Peyer's patch (tissue), 4 donors: Measurements from ENCODE around the gene RBMXL2. TPM values are rescaled to one million over a fixed set of nuclear protein-coding genes. Genes with fewer than 3 reads are reported as not detected.

Experiments used
- DNase-seq, 3 donors: peaks; one replicate each; pipeline ENCODE4 v3.0.0-alpha.2; 2017 to 2019
- H3K27ac ChIP-seq, 4 donors: fragments of 200-600 bp; sonication (generic); one replicate each; pipeline ENCODE4 v1.5.1; 2016 to 2019
- H3K27me3 ChIP-seq, 2 donors: fragments of 200-600 bp; sonication (generic); one replicate each; pipeline ENCODE4 v1.5.1; 2019
- H3K36me3 ChIP-seq, 3 donors: fragments of 200-600 bp; sonication (generic); one replicate each; pipeline ENCODE4 v1.5.1; 2016 to 2019
- H3K4me1 ChIP-seq, 4 donors: fragments of 200-600 bp; sonication (generic); one replicate each; pipeline ENCODE4 v1.5.1; 2016 to 2019
- H3K4me3 ChIP-seq, 4 donors: fragments of 200-600 bp; sonication (generic); 1 replicate in 3 of 4; 2 replicates in 1 of 4; pipeline ENCODE4 v1.5.1; 2016 to 2019; ENCODE audit warnings: mild to moderate bottlenecking in 1 of 4
- H3K9me3 ChIP-seq, 4 donors: fragments of 200-600 bp; sonication (generic); one replicate each; pipeline ENCODE4 v1.5.1; 2016 to 2019; ENCODE audit warnings: mild to moderate bottlenecking in 1 of 4
- POLR2A ChIP-seq, 2 donors: fragments of 450-650 bp; IDR thresholded peaks; one replicate each; pipeline ENCODE4 v1.5.1; 2017; ENCODE audit warnings: antibody characterized with exemption in 2 of 2, mild to moderate bottlenecking in 2 of 2, moderate library complexity in 2 of 2
- total RNA-seq, 4 donors: library from RNA; depleted of rRNA; stranded (reverse); fragments of >200 nt; gene quantifications; one replicate each; pipeline ENCODE4 v1.1.0, GENCODE V29; 2016
- TF ChIP-seq, protein P1 (sequence below), 6 experiments: fragments of 450-650 bp in 4 of 6; fragments of 200-600 bp in 2 of 6; sonication (generic) in 1 of 6; IDR thresholded peaks; one replicate each; pipeline ENCODE4 v1.5.1; 2017 to 2019; ENCODE audit warnings: antibody characterized with exemption in 6 of 6, mild to moderate bottlenecking in 3 of 6, moderate library complexity in 1 of 6

Gene RBMXL2
- total RNA-seq, result not detected

DNA sequence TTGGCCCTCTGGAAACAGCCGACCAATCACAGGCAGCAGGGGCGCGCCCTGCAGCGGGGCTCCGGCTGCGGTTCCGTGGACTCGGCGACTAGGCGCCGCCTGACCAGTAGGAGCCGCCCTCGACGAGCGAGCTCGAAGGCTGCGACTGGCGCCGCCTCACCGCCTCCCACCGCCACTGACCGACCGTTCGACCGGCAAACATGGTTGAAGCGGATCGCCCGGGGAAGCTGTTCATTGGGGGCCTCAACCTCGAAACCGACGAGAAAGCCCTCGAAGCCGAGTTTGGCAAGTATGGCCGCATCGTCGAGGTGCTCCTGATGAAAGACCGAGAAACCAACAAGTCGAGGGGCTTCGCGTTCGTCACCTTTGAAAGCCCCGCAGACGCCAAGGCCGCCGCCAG is at the start of gene RBMXL2:
Gene RBMXL2, plus strand, starts transcription at position 78 of the 400 bp plus-strand sequence. Its CDS starts 123 bp downstream, at position 201.
- Histone ChIP-seq H3K9me3 (no peaks in the 10 kb centered on the region), H3K4me1 (no peaks in the 10 kb centered on the region), H3K4me3 (no peak within 1 kb of the TSS), H3K27ac (no peak within 1 kb of the TSS), H3K27me3 (no peaks in the 10 kb centered on the region), H3K36me3 (no peaks in the 10 kb centered on the region)
- no peak for DNase-seq
- TF ChIP-seq, protein P1, sequence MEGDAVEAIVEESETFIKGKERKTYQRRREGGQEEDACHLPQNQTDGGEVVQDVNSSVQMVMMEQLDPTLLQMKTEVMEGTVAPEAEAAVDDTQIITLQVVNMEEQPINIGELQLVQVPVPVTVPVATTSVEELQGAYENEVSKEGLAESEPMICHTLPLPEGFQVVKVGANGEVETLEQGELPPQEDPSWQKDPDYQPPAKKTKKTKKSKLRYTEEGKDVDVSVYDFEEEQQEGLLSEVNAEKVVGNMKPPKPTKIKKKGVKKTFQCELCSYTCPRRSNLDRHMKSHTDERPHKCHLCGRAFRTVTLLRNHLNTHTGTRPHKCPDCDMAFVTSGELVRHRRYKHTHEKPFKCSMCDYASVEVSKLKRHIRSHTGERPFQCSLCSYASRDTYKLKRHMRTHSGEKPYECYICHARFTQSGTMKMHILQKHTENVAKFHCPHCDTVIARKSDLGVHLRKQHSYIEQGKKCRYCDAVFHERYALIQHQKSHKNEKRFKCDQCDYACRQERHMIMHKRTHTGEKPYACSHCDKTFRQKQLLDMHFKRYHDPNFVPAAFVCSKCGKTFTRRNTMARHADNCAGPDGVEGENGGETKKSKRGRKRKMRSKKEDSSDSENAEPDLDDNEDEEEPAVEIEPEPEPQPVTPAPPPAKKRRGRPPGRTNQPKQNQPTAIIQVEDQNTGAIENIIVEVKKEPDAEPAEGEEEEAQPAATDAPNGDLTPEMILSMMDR (IDR thresholded peaks at IDR 0.05), result no peak
- no peak for TF ChIP-seq POLR2A (IDR thresholded peaks at IDR 0.05)

DNA sequence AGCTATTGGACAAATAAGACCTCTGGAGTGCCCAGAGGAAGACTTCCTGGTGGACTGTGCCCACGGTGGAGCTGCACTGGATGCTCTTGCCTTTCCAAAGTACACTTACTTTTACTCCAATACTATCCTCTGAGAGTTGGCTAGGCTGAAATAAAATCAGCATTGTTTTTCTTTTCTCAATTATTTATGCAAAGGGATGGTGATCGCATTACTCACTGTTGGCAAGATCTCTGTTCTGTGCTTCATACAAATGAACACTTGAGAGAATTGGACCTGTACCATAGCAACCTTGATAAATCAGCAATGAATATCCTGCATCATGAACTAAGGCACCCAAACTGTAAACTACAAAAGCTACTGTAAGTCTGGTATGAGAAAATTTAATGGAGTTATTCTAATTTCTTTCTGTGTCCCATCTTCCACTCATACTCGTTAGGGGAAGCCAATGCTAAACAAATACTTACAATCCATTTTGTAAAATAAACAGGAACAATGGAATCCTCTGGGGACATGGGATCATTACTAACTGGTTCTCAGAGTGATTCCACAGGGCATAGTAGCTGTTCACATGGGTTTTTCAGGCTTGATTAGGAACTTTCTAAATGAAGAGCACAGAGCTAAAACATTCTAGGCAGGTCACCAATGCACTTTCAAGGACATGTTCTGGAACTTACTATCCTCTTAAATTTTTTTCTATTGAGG is 42.2 kb upstream of the RBMXL2 start:
- no peaks in the 10 kb centered on the region for H3K36me3 ChIP-seq
- H3K4me3 ChIP-seq, result no peak overlapping the region
- no peak for DNase-seq
- no peak for TF ChIP-seq POLR2A (IDR thresholded peaks at IDR 0.05)
- TF ChIP-seq, protein P1 (IDR thresholded peaks at IDR 0.05), result no peak
- no peaks in the 10 kb centered on the region for H3K4me1 ChIP-seq
- H3K27me3 ChIP-seq, result no peaks in the 10 kb centered on the region
- H3K9me3 ChIP-seq, result no peaks in the 10 kb centered on the region
- no peak overlapping the region for H3K27ac ChIP-seq

DNA sequence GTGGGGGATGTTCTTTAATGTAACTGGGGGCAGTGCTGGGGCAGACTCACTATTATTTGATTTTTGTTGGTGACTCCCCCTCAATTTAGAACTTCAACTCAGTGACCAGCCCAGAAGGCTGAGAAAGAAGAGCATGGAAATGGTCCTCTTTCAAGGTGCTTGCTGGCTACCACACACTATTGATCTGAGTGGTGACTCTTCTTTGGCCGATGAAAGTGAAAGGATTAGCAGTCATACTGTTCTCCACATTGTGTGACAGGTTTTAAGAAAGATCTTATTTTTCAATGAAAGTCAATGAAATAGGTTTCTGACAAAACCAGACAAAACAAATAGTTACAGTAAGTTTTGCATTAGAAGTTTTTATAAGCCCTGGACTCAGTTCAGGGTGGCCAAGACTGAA is 38.6 kb upstream of the RBMXL2 start:
- H3K4me3 ChIP-seq, result no peak overlapping the region
- H3K36me3 ChIP-seq, result no peaks in the 10 kb centered on the region
- DNase-seq, result no peak
- no peak for TF ChIP-seq POLR2A (IDR thresholded peaks at IDR 0.05)
- TF ChIP-seq, protein P1 (IDR thresholded peaks at IDR 0.05), result no peak
- no peak overlapping the region for H3K27ac ChIP-seq
- H3K9me3 ChIP-seq, result no peaks in the 10 kb centered on the region
- H3K4me1 ChIP-seq, result no peaks in the 10 kb centered on the region
- H3K27me3 ChIP-seq, result no peaks in the 10 kb centered on the region

DNA sequence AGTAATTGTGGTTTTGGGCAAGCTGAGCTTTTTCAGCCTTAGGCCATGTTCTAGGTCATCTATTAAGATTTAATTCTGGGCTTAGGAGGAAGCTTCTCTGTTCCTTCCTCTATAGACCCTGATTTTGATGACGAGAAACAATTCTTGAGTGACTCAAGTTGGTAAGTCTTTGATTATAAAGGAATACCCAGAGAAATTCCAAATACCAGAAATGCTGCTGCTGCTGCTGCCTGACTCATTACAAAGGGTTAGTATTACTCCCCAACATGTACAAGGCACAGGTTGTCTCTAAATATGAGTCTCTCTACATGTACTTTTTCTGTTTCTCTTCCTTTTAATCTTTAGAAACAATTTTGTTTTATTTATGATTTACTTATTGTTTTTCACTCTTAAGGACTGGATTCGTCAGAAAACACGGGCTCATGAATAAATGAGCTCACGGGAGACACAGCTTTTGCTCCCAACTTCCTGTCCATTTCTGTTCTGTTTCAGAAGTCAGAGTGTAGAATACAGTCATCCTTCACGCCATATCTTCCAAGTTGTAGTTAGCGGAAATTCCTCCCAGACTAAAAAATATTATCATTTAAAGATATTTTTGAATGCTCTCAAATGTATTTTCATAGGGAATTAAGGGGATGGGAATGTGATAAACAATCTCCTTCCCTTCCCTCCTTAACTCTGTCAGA is 31.8 kb upstream of the RBMXL2 start:
- Histone ChIP-seq H3K27me3 (no peaks in the 10 kb centered on the region), H3K36me3 (no peaks in the 10 kb centered on the region), H3K4me3 (no peak overlapping the region), H3K27ac (no peak overlapping the region), H3K9me3 (no peaks in the 10 kb centered on the region), H3K4me1 (no peaks in the 10 kb centered on the region)
- no peak for TF ChIP-seq POLR2A (IDR thresholded peaks at IDR 0.05)
- TF ChIP-seq, protein P1 (IDR thresholded peaks at IDR 0.05), result no peak
- DNase-seq, result no peak

DNA sequence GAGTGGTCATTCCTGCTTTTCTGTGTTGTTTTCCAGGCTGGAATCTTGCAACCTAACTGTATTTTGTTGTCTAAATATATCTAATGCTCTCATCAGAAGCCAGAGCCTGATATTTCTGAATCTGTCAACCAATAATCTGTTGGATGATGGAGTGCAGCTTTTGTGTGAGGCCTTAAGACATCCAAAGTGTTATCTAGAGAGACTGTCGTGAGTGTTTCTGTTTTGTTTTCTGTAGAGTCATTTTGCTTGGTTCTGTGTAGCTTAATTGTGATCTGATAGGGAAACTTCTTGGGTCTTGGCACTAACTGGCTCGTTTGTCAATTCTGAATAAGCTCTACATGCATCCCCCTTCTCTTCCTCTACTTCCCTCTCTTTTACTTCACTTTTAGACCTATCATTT is 31.2 kb upstream of the RBMXL2 start:
- Histone ChIP-seq H3K4me1 (no peaks in the 10 kb centered on the region), H3K27ac (no peak overlapping the region), H3K36me3 (no peaks in the 10 kb centered on the region), H3K27me3 (no peaks in the 10 kb centered on the region), H3K9me3 (no peaks in the 10 kb centered on the region), H3K4me3 (no peak overlapping the region)
- TF ChIP-seq, protein P1 (IDR thresholded peaks at IDR 0.05), result no peak
- no peak for TF ChIP-seq POLR2A (IDR thresholded peaks at IDR 0.05)
- DNase-seq, result no peak
